Measurements from ENCODE around the gene ZNF780B.

GRCh38 chr19:39998501-39998900 is 57.5 kb downstream of the ZNF780B start:
- TF ChIP-seq CTCF (IDR thresholded peaks at IDR 0.05; ENCODE audit: low read depth, low read length) (no peak), POLR2A (IDR thresholded peaks at IDR 0.05; ENCODE audit: extremely low read depth, insufficient read length) (no peak), MAX (IDR thresholded peaks at IDR 0.05; ENCODE audit: low read depth, low read length) (no peak)
